Effector memory CD4-positive, alpha-beta T cell (primary cell): ENCODE results near the gene FGF12.

Source experiments
- DNase-seq, 3 donors: peaks; one replicate each; pipeline ENCODE4 v3.0.0-alpha.2; 2020
- H3K27ac ChIP-seq: 2 replicates; pipeline ENCODE4 v1.7.0; 2013; ENCODE audit warnings: mild to moderate bottlenecking, low read length, moderate library complexity; ENCODE audit not compliant: insufficient read depth, poor library complexity, severe bottlenecking
- H3K27me3 ChIP-seq: replicated peaks from 2 replicates; pipeline ENCODE4 v1.7.0; 2013; ENCODE audit warnings: mild to moderate bottlenecking, low read length; ENCODE audit not compliant: insufficient read depth, control insufficient read depth, poor library complexity, severe bottlenecking
- H3K36me3 ChIP-seq: 2 replicates; pipeline ENCODE4 v1.7.0; 2013; ENCODE audit warnings: mild to moderate bottlenecking, low read length, moderate library complexity; ENCODE audit not compliant: control insufficient read depth, insufficient read depth
- H3K4me1 ChIP-seq: 2 replicates; pipeline ENCODE4 v1.7.0; 2013; ENCODE audit warnings: low read length, mild to moderate bottlenecking; ENCODE audit not compliant: control insufficient read depth, insufficient read depth, poor library complexity, severe bottlenecking
- H3K4me3 ChIP-seq: 2 replicates; pipeline ENCODE4 v1.7.0; 2013; ENCODE audit warnings: low read length, low read depth, mild to moderate bottlenecking; ENCODE audit not compliant: insufficient read depth, poor library complexity, severe bottlenecking
- H3K9me3 ChIP-seq: 2 replicates; pipeline ENCODE4 v1.7.0; 2013; ENCODE audit warnings: mild to moderate bottlenecking, low read length, moderate library complexity; ENCODE audit not compliant: control insufficient read depth

FGF12 gene

DNA sequence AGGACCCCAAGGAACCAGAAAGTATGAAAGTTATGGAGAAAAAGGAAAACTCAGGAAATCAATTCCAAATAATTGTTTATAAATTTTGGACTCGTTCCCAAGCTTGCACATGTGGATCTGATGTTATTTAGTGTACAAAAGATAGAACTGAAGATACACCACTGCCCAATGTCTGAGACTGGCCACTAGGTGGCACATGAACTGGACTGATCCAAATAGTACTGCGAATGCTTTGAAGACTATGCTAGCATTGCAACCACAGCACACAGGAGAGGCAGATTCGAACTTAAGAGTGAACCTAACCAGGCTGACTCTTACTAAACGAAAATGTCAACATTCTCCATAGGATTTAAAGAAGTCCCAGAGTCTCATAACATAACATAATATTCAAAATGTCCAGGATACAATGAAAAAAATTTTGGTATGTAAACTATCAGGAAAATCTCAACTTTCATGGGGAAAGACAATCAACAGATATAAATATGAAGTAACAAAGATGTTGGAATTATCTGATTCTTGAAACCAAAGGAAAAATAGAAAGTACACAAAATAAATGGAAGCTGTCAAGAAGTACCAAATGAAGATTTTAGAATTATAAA, 596.7 kb downstream of the FGF12 start:
- Histone ChIP-seq H3K27ac (no peak overlapping the region), H3K4me1 (no peaks in the 10 kb centered on the region), H3K4me3 (no peak overlapping the region), H3K9me3 (no peaks in the 10 kb centered on the region), H3K27me3 (no peaks in the 10 kb centered on the region), H3K36me3 (no peaks in the 10 kb centered on the region)
- DNase-seq, result no peak

DNA sequence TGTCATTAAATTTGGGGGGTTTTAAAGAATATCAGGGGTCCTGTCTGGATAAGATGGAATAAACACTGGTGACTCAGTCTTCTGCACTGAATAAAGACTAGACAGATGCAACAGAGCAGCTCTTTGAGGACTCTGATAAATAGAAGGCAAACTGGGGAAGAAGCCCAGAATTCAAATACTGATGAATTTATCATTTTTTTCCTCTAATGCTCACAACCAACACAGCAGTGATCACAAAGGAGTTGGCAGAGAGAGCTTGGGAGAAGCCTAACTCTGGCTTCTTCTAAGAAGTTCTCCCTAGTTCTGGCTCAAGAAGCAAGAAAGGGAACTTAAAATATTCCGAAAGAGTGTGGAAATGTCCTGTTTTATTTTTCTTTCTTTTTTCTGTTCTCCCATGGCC, 597.8 kb downstream of the FGF12 start:
- H3K4me3 ChIP-seq, result no peak overlapping the region
- H3K9me3 ChIP-seq, result no peaks in the 10 kb centered on the region
- no peak for DNase-seq
- H3K27ac ChIP-seq, result no peak overlapping the region
- no peaks in the 10 kb centered on the region for H3K4me1 ChIP-seq
- H3K36me3 ChIP-seq, result no peaks in the 10 kb centered on the region
- H3K27me3 ChIP-seq, result no peaks in the 10 kb centered on the region

DNA sequence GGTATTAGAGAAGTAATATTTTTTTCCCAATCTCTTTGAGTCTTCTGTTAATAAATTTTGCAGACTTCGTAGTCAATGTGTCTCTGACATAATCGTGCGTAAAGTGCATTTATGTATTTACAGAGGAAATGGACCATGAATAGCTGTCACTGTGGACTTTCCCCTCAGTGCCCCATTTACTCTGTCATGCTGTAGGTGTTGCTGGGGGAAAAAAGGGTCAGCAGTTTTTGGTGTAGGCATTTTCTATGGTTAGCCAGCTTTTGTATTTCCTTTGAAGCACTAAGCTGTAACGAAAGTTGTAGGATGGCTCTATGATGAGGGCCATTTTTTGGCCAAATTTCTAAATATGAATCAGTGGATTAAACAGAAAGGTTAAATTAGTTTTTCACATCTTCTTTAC, 598.4 kb downstream of the FGF12 start:
- no peaks in the 10 kb centered on the region for H3K36me3 ChIP-seq
- no peaks in the 10 kb centered on the region for H3K4me1 ChIP-seq
- DNase-seq, result no peak
- no peaks in the 10 kb centered on the region for H3K27me3 ChIP-seq
- H3K4me3 ChIP-seq, result no peak overlapping the region
- no peaks in the 10 kb centered on the region for H3K9me3 ChIP-seq
- H3K27ac ChIP-seq, result no peak overlapping the region

DNA sequence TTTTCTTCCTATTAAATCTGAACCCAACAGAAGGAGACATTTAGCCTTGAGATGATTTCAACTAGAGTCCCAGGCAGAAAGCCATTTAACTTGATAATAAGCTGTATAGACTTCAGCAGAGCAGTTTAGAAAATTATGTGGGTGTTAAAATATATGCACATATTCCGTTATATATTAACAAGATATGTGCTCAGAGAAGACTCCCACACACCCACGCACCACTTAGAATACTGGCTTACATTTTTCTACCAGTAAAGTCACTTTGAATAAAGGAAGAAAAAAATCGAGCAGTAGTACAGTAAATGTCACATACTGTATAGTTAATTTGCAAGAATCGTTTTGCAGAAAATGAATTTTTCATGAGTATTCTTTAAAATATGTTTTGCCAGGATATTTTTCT, 599.3 kb downstream of the FGF12 start:
- Histone ChIP-seq H3K36me3 (no peaks in the 10 kb centered on the region), H3K27ac (no peak overlapping the region), H3K4me3 (no peak overlapping the region), H3K4me1 (no peaks in the 10 kb centered on the region), H3K9me3 (no peaks in the 10 kb centered on the region), H3K27me3 (no peaks in the 10 kb centered on the region)
- no peak for DNase-seq

DNA sequence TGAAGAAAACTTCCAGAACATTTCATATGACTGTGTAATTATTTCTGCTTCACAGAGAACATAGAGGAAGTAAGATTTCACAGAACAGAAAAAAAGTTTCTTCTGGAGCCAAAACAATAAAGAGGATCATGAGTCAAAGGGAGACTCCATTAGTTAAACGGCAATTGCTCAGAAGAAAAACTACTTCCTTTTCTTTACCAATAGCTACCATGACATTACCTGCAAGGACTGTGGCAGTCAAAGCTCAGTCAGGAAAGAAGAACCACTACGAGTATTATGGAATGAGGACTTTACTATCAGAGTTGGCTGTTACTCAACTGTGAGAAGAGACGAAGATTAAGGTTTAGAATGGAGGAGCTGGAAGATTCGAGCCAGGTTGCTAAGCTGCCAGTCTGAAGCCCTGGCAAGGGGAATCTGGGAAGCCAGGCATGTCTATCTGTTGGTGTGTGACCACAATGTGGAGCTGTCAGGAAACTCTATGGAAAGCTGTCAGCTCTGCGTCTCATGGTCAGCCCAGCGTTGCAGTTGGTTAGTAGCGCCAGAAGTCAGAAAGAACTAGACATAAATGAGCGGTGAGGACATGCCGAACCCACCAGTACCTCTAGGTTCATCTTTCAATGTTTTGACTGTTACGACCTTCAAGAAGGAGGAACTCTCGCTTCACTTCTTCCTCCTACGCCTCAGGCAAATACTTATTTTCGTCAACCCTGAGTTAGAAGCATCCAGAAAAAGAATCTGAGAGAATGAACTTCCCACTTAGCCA, 604.3 kb downstream of the FGF12 start:
- no peaks in the 10 kb centered on the region for H3K9me3 ChIP-seq
- H3K27ac ChIP-seq, result no peak overlapping the region
- H3K4me1 ChIP-seq, result no peaks in the 10 kb centered on the region
- DNase-seq, result no peak
- no peaks in the 10 kb centered on the region for H3K27me3 ChIP-seq
- no peak overlapping the region for H3K4me3 ChIP-seq
- H3K36me3 ChIP-seq, result no peaks in the 10 kb centered on the region

DNA sequence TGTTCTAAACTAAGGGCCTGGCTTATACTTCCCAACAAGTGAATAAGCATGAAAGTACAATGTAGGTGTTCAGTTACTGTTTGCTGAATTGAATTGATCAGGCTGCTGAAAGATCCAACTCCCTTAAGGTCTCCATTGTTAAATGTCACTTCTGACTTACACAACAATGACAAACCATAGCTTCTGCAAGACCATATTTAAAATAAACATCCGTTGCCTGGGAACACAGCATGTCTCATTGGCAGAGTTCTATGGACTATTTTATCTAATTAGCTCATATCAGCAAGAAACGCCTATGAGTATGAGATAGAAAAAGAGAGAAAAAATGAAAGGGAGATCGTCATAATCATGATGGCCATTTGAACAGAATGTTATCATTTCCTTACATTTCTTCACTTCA, 605.4 kb downstream of the FGF12 start:
- Histone ChIP-seq H3K4me1 (no peaks in the 10 kb centered on the region), H3K4me3 (no peak overlapping the region), H3K36me3 (no peaks in the 10 kb centered on the region), H3K27me3 (no peaks in the 10 kb centered on the region), H3K27ac (no peak overlapping the region), H3K9me3 (no peaks in the 10 kb centered on the region)
- no peak for DNase-seq

DNA sequence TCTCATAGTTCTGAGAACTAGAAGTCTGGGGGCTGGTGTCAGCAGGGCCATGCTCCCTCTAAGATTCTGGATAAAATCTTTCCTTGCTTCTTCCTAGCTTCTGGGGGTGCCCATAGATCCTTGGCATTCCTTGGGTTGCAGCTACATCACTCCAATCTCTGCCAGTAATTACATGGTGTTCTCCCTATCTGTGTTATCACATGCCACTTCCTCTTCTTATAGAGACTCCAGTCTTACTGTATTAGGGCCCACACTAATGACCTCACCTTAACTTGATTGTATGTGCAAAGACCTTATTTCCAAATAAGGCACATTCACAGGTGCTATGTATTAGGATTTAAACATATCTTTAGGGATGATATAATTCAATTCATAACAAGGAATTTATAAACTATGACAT, 618.5 kb downstream of the FGF12 start:
- no peak for DNase-seq
- no peaks in the 10 kb centered on the region for H3K36me3 ChIP-seq
- H3K9me3 ChIP-seq, result no peaks in the 10 kb centered on the region
- no peak overlapping the region for H3K4me3 ChIP-seq
- no peak overlapping the region for H3K27ac ChIP-seq
- H3K4me1 ChIP-seq, result no peaks in the 10 kb centered on the region
- no peaks in the 10 kb centered on the region for H3K27me3 ChIP-seq

DNA sequence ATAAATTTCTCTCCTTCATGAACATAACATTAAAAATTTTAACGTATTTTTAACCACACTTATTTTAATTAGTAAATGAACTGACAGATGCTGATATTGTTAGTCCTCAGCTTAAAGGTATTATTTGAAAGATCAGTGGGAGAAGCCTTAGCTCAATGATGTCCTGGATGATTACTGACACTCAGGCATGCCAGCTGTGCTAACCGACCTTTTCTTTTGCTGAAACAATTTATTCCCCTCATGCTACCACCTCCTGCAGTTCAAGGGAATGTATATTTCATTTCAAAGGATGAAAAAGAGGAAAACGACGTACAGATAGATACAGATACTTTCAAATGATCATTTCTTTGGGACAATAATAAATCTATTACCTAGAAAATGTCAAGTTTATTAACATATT, 620.8 kb downstream of the FGF12 start:
- H3K4me1 ChIP-seq, result no peaks in the 10 kb centered on the region
- no peaks in the 10 kb centered on the region for H3K36me3 ChIP-seq
- DNase-seq, result no peak
- no peaks in the 10 kb centered on the region for H3K27me3 ChIP-seq
- no peak overlapping the region for H3K27ac ChIP-seq
- no peaks in the 10 kb centered on the region for H3K9me3 ChIP-seq
- H3K4me3 ChIP-seq, result no peak overlapping the region

DNA sequence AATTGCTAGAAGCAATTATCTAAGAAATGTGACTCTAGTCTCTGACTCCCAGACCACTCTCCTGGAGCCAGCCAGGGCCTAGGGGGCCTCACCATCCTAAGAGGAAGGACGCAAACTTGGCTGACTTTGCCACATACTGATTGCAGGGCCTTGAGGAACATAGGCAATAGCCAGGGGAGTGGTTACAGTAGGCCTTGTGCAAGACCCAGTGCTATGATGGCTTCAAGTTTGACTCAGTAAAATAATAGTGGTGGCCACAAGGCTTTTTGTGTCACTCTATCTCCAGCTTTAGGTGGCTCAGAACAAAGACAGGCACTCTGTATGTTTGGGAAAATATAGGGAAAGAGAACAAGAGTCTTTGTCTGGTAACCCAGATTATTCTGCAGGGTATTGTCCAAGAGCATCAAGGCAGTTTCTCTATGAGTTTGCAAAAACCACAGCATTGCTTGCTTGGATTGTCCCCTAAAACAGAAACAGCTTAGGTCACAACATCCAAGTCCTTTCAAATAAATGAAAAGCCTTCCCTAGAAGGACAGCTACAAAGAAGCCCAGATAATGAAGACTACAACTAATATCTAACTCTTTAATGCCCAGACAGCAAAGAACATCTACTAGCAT, 634.8 kb downstream of the FGF12 start:
- Histone ChIP-seq H3K9me3 (no peaks in the 10 kb centered on the region), H3K27ac (no peak overlapping the region), H3K4me3 (no peak overlapping the region), H3K36me3 (no peaks in the 10 kb centered on the region), H3K27me3 (no peaks in the 10 kb centered on the region), H3K4me1 (no peaks in the 10 kb centered on the region)
- no peak for DNase-seq

DNA sequence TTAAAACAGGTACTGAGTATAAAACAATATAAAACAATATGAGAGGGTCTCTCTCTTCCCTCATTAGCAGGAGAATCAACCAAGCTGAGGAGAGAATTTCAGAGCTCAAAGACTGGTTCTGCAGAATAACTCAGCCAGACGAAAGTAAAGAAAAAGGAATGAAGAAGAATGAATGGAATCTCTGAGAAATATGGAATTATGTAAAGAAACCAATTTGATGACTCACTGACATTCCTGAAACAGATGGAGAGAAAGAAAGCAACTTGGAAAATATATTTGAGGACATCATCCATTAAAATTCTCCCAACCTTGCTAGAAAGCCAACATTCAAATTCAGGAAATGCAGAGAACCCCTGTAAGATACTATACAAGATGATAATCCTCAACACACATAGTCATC, 635.5 kb downstream of the FGF12 start:
- no peak overlapping the region for H3K27ac ChIP-seq
- no peaks in the 10 kb centered on the region for H3K9me3 ChIP-seq
- no peaks in the 10 kb centered on the region for H3K36me3 ChIP-seq
- no peak for DNase-seq
- no peaks in the 10 kb centered on the region for H3K4me1 ChIP-seq
- H3K4me3 ChIP-seq, result no peak overlapping the region
- no peaks in the 10 kb centered on the region for H3K27me3 ChIP-seq
